ENCODE data around the gene YDJC. TPM values are rescaled to one million over a fixed set of nuclear protein-coding genes. Genes with fewer than 3 reads are reported as not detected.

The YDJC gene
- total RNA-seq, 1 experiment from 2014 or later: 25.7 TPM

DNA sequence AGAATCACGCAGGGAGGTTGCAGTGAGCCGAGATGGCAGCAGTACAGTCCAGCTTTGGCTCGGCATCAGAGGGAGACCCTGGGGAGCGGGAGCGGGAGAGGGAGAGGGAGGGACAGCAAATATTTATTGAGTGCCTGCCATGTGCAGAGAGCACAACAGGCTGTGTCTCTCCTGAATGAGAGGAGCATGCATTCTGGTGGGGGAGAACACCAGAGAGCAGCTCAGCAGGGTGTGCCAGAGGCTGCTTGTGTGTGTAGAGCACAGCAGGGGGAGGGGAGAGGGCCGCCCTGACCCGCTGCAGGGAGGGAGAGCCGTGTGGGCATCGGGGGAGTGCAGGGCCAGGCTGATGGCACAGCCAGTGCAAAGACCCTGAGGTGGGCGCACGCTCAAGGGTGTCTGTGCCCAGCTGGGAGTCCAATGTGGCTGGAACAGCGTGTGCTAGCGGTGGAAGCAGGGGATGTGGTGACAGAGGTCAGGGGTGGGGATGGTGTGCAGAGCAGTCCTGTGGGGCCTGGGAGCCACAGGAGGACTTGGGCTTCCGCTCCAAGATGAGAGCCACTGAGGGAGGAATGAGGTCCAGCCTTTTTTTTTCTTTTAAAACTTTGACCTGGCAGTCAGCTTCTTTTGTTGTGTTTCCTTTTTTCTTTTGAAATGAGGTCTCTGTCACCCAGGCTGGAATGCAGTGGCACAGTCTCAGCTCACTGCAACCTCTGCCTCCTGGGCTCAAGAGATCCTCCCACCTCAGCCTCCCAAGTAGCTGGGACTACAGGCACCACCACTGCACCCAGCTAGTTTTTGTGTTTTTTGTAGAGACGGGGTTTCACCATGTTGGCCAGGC is 48.0 kb upstream of the YDJC start:
- BruUV-seq (replicated peaks): no TSS peak
- Histone ChIP-seq H3F3A (ENCODE audit: insufficient read depth, low read depth) (no peaks in the 10 kb centered on the region), H3K4me1 (replicated peaks; ENCODE audit: insufficient read depth) (no peaks in the 10 kb centered on the region), H3K27ac (no peak overlapping the region), H3K9me2 (ENCODE audit: insufficient read depth) (no peaks in the 10 kb centered on the region), H3K9me3 (ENCODE audit: insufficient read depth, low read depth) (no peaks in the 10 kb centered on the region), H2AFZ (no peak overlapping the region), H3K4me2 (no peak overlapping the region), H3K4me3 (no peak overlapping the region), H3K27me3 (ENCODE audit: insufficient read depth, low read depth) (no peaks in the 10 kb centered on the region), H3K79me2 (ENCODE audit: low read depth) (no peaks in the 10 kb centered on the region), H3K36me3 (ENCODE audit: low read depth) (no peaks in the 10 kb centered on the region), H4K20me1 (ENCODE audit: insufficient read depth) (no peaks in the 10 kb centered on the region)
- CTCF ChIA-PET: no interaction called here
- intact Hi-C loops (cut with micrococcal nuclease; ENCODE audit: unreplicated experiment): no loop called here
- no peak for TF ChIP-seq EZH2 (IDR thresholded peaks at IDR 0.05; ENCODE audit: low read depth)
- TF ChIP-seq, protein P1, sequence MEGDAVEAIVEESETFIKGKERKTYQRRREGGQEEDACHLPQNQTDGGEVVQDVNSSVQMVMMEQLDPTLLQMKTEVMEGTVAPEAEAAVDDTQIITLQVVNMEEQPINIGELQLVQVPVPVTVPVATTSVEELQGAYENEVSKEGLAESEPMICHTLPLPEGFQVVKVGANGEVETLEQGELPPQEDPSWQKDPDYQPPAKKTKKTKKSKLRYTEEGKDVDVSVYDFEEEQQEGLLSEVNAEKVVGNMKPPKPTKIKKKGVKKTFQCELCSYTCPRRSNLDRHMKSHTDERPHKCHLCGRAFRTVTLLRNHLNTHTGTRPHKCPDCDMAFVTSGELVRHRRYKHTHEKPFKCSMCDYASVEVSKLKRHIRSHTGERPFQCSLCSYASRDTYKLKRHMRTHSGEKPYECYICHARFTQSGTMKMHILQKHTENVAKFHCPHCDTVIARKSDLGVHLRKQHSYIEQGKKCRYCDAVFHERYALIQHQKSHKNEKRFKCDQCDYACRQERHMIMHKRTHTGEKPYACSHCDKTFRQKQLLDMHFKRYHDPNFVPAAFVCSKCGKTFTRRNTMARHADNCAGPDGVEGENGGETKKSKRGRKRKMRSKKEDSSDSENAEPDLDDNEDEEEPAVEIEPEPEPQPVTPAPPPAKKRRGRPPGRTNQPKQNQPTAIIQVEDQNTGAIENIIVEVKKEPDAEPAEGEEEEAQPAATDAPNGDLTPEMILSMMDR (conservative IDR thresholded peaks at IDR 0.05): no peak
- POLR2A ChIA-PET (ENCODE audit: unreplicated experiment): no interaction called here
- no peak for DNase-seq

DNA sequence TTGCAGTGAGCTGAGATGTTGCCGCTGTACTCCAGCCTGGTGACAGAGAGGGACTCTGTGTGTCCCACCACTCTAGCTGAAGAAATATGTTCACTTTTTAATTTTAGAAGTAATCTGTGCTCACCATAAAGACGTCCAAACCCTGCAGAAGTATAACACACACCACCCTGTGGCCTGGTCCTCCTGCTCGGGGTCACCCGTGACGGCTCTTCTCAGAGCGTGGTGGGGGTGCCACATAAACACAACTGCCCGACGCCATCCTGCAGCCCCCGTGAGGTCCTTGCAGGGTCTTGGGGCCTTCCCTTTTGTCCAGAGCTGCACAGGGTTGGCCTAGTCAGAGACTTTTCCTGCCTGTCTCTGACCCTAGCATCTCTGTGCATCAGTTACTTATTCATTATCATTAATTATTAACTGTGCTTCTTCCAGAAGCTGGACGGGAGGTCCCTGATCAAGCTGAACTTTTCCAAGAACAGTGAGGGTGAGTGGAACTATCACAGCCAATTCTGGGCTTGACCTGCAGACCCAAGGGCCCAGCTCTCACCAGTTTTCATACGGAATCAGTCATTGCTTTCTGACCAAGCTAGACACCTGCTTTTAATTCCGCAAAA is 44.9 kb upstream of the YDJC start:
- CTCF ChIA-PET: no interaction called here
- Histone ChIP-seq H3K4me1 (replicated peaks; ENCODE audit: insufficient read depth) (peaks cover 2% of the 10 kb centered on the region; the same call in 1 of the 2 replicates), H3K4me2 (no peak overlapping the region), H3K9me3 (ENCODE audit: insufficient read depth, low read depth) (no peaks in the 10 kb centered on the region), H3K9me2 (ENCODE audit: insufficient read depth) (no peaks in the 10 kb centered on the region), H3K4me3 (no peak overlapping the region), H3K27me3 (ENCODE audit: insufficient read depth, low read depth) (no peaks in the 10 kb centered on the region), H3F3A (ENCODE audit: insufficient read depth, low read depth) (no peaks in the 10 kb centered on the region; the same call in 1 of the 2 replicates), H4K20me1 (ENCODE audit: insufficient read depth) (0 out of 2 replicates have a peak, but pooled peaks cover under 1% of the 10 kb centered on the region), H3K36me3 (ENCODE audit: low read depth) (no peaks in the 10 kb centered on the region), H2AFZ (no peak overlapping the region), H3K27ac (no peak overlapping the region), H3K79me2 (ENCODE audit: low read depth) (0 out of 2 replicates have a peak, but pooled peaks cover 2% of the 10 kb centered on the region)
- no peak for DNase-seq
- no TSS peak for BruUV-seq (replicated peaks)
- TF ChIP-seq, protein P1 (conservative IDR thresholded peaks at IDR 0.05): no peak
- no peak for TF ChIP-seq EZH2 (IDR thresholded peaks at IDR 0.05; ENCODE audit: low read depth)
- POLR2A ChIA-PET (ENCODE audit: unreplicated experiment): no interaction called here
- intact Hi-C loops (cut with micrococcal nuclease; ENCODE audit: unreplicated experiment): no loop called here

DNA sequence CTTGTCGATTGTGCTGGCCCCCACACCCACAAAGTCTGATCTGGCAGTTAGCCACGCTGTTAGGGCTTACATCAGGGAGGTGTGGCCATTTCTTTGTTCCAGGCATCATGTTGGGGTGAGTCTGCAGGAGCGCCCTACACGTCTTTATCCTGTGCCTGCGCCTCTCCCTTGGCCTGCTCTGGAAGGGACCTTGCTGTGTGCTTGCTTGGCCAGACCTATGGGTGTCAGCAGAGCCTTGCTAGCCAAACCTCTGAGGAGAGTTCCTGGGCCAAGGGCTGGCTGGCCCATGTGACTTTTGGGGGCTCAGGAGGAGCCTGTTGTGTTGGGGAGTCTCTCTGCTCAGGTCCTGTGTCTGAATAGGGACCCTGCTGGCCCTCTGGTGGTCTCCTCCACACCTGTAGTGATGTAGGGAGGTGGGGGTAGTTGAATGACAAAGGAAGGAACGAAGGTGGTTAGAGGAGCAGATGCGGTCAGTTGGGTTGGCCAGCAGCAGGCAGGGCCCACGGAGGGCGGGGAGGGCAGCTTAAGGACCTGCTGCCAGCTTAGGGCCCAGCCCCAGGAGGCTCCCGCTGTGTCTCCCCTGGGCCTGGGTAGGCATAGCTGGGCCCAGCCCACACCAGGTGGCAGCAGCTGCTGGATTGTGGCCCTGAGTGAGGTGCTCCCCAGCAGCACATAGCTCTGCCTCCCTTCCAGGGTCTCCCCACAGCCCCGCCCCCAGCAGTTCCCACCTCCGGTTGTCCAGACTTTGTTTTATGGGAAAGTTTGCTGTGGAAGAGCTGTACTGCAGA is 43.9 kb upstream of the YDJC start:
- H3F3A ChIP-seq (ENCODE audit: insufficient read depth, low read depth): no peaks in the 10 kb centered on the region; the same call in 1 of the 2 replicates
- CTCF ChIA-PET: no interaction called here
- no peaks in the 10 kb centered on the region for H3K27me3 ChIP-seq (ENCODE audit: insufficient read depth, low read depth)
- H3K4me1 ChIP-seq (replicated peaks; ENCODE audit: insufficient read depth): peaks cover 10% of the 10 kb centered on the region
- peaks cover 8% of the 10 kb centered on the region; the same call in 1 of the 2 replicates for H4K20me1 ChIP-seq (ENCODE audit: insufficient read depth)
- no peak overlapping the region for H3K27ac ChIP-seq
- POLR2A ChIA-PET (ENCODE audit: unreplicated experiment): no interaction called here
- no peaks in the 10 kb centered on the region for H3K9me3 ChIP-seq (ENCODE audit: insufficient read depth, low read depth)
- no peak overlapping the region for H2AFZ ChIP-seq
- H3K9me2 ChIP-seq (ENCODE audit: insufficient read depth): no peaks in the 10 kb centered on the region
- H3K4me2 ChIP-seq: no peak overlapping the region
- intact Hi-C loops (cut with micrococcal nuclease; ENCODE audit: unreplicated experiment): no loop called here
- no peaks in the 10 kb centered on the region for H3K36me3 ChIP-seq (ENCODE audit: low read depth)
- no peak for TF ChIP-seq EZH2 (IDR thresholded peaks at IDR 0.05; ENCODE audit: low read depth)
- TF ChIP-seq, protein P1 (conservative IDR thresholded peaks at IDR 0.05): no peak
- no peak for DNase-seq
- BruUV-seq (replicated peaks): no TSS peak
- 0 out of 2 replicates have a peak, but pooled peaks cover 4% of the 10 kb centered on the region for H3K79me2 ChIP-seq (ENCODE audit: low read depth)
- H3K4me3 ChIP-seq: no peak overlapping the region
